Urinary bladder (tissue), 4 donors: ENCODE data around the gene RAB40B. TPM values are rescaled to one million over a fixed set of nuclear protein-coding genes. Genes with fewer than 3 reads are reported as not detected.
A peak's percentile ranks its signal among the peaks of the same experiment; 100 is the strongest.

Experiments used
- DNase-seq: peaks from one replicate; pipeline ENCODE4 v3.0.0-alpha.2; 2015; ENCODE audit errors: extremely low spot score
- H3K27ac ChIP-seq: one replicate; pipeline ENCODE4 v1.5.1; 2013; ENCODE audit warnings: low read depth, mild to moderate bottlenecking, moderate library complexity
- H3K36me3 ChIP-seq: one replicate; pipeline ENCODE4 v1.6.1; 2013; ENCODE audit warnings: mild to moderate bottlenecking, moderate library complexity; ENCODE audit not compliant: insufficient read depth
- H3K4me1 ChIP-seq: one replicate; pipeline ENCODE4 v1.6.1; 2013; ENCODE audit warnings: mild to moderate bottlenecking, moderate library complexity; ENCODE audit not compliant: insufficient read depth
- H3K4me3 ChIP-seq: one replicate; pipeline ENCODE4 v1.5.1; 2013; ENCODE audit warnings: low read depth, low read length
- WGBS: extraction: QIAGEN DNeasy Blood & Tissue Kit; methylation state at CpG from one replicate; pipeline ENCODE4 v1.1.7; 2013; 5-methylcytosine and 5-hydroxymethylcytosine counted together
- polyA plus RNA-seq: library from polyadenylated mRNA; stranded (reverse); fragments of 200-250 nt; gene quantifications from one replicate; pipeline ENCODE4 v1.2.3, GENCODE V29; 2013
- total RNA-seq: library from RNA; depleted of rRNA; stranded (reverse); fragments of >200 nt; gene quantifications from one replicate; pipeline ENCODE4 v1.2.3, GENCODE V29; 2014
- donor health status: healthy with polysubstance abuse.
- donor health status: healthy.

The RAB40B gene
- total and polyA plus RNA-seq, 2 donors, result 9.8 to 25.7 TPM

DNA sequence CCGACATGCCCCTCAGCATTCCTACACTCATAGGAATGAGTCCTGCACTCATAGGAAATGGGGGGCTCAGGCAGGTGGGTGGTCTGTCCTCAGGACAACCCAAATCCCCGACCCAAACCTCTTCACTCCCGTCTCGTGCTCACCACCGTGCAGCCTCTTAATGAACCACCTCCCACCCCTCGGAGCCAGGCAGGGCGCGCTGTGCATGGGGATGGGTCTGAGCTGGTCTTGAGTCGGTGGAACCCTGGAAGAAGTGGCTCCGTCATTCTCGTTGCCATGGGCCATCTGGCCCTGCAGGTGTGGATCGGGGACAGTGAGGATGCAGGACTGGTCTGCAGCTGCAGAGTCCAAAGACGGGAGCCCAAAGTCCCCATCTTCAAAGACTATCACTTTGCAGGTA lies 6.4 kb upstream of the RAB40B start:
- no peak for DNase-seq
- Histone ChIP-seq H3K4me1 (no peaks in the 10 kb centered on the region), H3K27ac (no peak overlapping the region), H3K36me3 (no peaks in the 10 kb centered on the region), H3K4me3 (no peak overlapping the region)
- 80% methylated on average over 13 of the region's 13 CpGs for WGBS

GRCh38 chr17:82703935-82704865 lies 5.7 kb upstream of the RAB40B start:
- Histone ChIP-seq H3K4me3 (no peak overlapping the region), H3K4me1 (no peaks in the 10 kb centered on the region), H3K36me3 (no peaks in the 10 kb centered on the region), H3K27ac (no peak overlapping the region)
- DNase-seq, result no peak
- 76% methylated on average over 38 of the region's 38 CpGs for WGBS

GRCh38 chr17:82703036-82703745 lies 4.7 kb upstream of the RAB40B start:
- DNase-seq, result no peak
- H3K36me3 ChIP-seq, result no peaks in the 10 kb centered on the region
- H3K4me3 ChIP-seq, result no peak overlapping the region
- 79% methylated on average over 26 of the region's 26 CpGs for WGBS
- H3K4me1 ChIP-seq, result no peaks in the 10 kb centered on the region
- H3K27ac ChIP-seq, result no peak overlapping the region

DNA sequence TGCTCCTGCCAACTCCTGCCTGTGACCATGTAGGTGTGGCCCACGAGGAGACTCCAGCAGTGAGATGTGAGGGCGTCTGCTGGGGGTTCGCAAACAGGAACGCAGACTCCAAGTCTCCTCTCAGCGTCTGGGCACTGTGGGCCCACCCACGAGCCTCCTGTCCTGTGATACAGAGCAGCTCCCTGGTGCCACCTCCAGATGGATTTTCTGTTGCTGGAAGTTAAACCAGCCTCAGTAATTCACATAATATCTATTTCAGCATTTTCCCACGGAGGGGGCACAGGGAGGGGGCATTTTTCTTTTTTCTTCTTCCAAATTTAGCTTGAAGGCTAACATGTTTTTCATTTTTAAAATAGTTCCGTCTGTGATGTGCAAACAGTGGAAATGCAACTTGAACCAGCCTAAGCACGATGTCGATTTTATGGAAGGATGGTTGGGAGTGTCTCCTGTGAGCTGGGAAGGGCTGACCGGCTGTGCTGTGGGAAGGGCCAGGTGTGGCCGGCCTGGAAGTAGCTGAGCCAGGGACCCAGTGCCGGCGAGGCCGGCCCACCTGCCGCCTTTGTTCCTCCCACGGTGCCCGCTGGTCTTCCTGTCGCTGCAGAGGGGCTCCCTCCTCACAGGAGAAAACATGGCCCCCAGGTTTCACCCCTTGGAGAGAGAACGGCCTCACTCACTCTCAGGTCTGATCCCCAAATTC lies 3.9 kb upstream of the RAB40B start:
- no peaks in the 10 kb centered on the region for H3K36me3 ChIP-seq
- H3K4me3 ChIP-seq, result no peak overlapping the region
- no peak overlapping the region for H3K27ac ChIP-seq
- WGBS, result 37% methylated on average over 20 of the region's 20 CpGs
- H3K4me1 ChIP-seq, result no peaks in the 10 kb centered on the region
- DNase-seq, result peak; percentile 32

DNA sequence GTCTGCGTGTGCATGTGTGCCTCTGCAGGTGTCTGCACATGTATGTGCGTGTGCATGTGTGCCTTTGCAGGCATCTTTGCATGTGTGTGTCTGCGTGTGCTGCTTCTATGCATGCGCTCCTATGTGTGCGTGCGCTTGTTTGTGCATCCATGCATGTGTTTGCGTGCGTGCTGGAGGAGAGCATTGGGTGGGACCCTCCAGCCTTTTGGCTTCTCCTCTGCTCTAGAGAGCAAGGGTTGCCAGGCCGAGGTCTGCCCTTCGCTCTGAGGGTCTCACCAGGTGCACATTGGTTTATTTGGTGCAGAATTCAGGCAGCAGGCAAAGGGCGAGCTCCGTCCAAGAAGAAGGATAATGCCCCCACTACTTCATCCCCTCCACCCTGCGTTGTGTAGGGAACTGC lies 1.1 kb upstream of the RAB40B start:
- 82% methylated on average over 13 of the region's 13 CpGs for WGBS
- Histone ChIP-seq H3K27ac (no peak overlapping the region), H3K36me3 (no peaks in the 10 kb centered on the region), H3K4me1 (no peaks in the 10 kb centered on the region), H3K4me3 (no peak overlapping the region)
- DNase-seq, result no peak

GRCh38 chr17:82698974-82699442 lies 510 bp upstream of the RAB40B start:
- H3K4me3 ChIP-seq, result peak overlapping the region; percentile 55
- no peak for DNase-seq
- no peaks in the 10 kb centered on the region for H3K36me3 ChIP-seq
- no peaks in the 10 kb centered on the region for H3K4me1 ChIP-seq
- WGBS, result 5% methylated on average over 45 of the region's 45 CpGs
- no peak overlapping the region for H3K27ac ChIP-seq

DNA sequence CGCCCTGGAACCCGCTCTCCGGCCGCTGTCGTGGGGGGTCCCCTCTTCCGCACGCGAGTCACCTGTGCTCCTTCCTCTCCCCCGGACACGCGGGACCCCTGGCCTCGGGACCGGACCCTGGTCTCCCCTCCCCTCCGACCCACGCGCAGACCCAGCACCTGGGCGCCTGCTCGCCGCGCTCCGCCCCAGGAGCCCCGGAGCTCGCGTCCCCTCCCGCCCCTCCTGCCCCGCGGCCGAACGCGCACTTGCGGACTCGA lies 762 bp downstream of the RAB40B start:
- under 1% methylated on average over 32 of the region's 32 CpGs for WGBS
- peak overlapping the region; percentile 89 for H3K4me3 ChIP-seq
- no peak overlapping the region for H3K27ac ChIP-seq
- no peaks in the 10 kb centered on the region for H3K4me1 ChIP-seq
- no peaks in the 10 kb centered on the region for H3K36me3 ChIP-seq
- no peak for DNase-seq

DNA sequence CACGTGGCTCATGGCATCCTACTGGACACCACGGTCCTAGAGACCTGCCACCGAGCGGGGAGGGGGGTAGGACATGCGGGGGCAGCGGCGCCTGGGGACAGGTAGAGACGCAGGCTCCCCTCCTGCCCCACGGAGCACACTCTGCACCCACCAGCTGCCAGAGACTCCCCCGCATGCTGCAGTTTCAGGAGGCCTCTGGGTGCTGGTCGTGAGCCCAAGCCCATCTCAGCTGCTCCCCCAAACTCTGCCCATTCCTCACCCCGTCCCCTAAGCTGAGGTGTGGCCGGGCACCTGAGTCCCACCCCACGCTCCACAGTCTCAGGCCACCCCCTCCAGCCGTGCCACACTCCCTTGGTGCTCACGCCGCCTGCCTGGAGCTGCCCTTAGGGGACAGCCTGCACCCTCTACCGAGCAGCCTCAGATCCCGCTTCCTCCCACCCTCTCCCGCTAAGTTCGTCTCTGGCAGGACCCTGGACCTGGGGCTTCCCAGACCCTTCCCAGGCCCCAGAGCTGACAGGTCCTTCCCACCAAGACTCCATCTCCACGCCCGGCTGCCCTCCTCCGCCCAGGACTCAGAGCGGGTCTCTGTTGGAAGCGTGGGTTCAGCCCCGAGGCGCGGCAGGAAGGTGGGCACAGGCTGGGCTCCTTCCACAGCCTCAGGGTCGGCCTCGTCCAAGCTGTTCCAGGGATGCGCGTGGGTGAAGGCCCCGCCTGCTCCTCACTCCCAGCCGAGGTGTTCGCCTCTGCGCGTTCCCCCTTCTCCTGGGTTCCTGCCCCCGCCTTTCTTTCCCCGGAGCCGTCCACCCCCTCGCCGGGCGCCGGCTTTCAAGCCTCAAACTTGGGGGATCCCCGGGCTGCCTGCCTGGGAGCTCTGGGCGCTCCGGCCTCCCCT lies 1.3 kb downstream of the RAB40B start:
- Histone ChIP-seq H3K4me1 (no peaks in the 10 kb centered on the region), H3K4me3 (peak overlapping the region; percentile 89), H3K36me3 (no peaks in the 10 kb centered on the region), H3K27ac (no peak overlapping the region)
- WGBS, result 29% methylated on average over 48 of the region's 48 CpGs
- no peak for DNase-seq

- no peaks in the 10 kb centered on the region for H3K36me3 ChIP-seq
- no peaks in the 10 kb centered on the region for H3K4me1 ChIP-seq
- no peak for DNase-seq
- H3K27ac ChIP-seq, result no peak overlapping the region
- WGBS, result 96% methylated on average over 16 of the region's 17 CpGs
- H3K4me3 ChIP-seq, result no peak overlapping the region
These were observed 2.2 kb downstream of the RAB40B start for GRCh38 chr17:82696259-82696658.

- H3K4me3 ChIP-seq, result no peak overlapping the region
- no peaks in the 10 kb centered on the region for H3K36me3 ChIP-seq
- H3K27ac ChIP-seq, result no peak overlapping the region
- WGBS, result 76% methylated on average over 2 of the region's 2 CpGs
- no peaks in the 10 kb centered on the region for H3K4me1 ChIP-seq
- no peak for DNase-seq
These were observed 3.9 kb downstream of the RAB40B start for GRCh38 chr17:82694647-82695046.

DNA sequence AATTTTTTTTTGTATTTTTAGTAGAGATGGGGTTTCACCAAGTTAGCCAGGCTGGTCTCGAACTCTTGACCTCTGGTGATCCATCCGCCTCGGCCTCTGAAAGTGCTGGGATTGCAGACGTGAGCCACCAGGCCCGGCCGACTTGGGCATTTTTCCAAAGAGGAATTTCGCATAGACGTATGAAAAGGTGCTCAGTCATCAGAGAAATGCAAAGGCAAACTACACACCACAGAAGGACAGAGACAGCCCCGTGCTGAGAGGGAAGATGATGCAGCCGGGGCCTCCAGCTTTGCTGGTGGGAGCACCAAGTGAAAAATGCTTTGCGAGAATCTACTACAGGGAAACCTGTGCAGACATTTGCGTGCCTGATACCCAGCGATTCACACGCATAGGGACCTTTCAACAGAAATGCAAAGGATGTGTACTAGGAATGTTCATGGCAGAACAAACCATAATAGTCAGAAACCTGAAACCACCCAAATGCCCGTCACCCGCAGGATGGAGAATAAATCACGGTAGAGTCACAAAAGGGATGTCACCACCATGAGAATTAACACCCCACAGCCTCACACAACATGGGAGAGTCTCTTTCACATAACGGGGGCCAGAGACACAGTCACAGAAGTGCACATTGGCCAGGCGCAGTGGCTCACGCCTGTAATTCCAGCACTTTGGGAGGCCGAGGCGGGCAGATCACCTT lies 5.2 kb downstream of the RAB40B start:
- no peaks in the 10 kb centered on the region for H3K36me3 ChIP-seq
- 94% methylated on average over 22 of the region's 22 CpGs for WGBS
- no peaks in the 10 kb centered on the region for H3K4me1 ChIP-seq
- no peak overlapping the region for H3K4me3 ChIP-seq
- DNase-seq, result no peak
- H3K27ac ChIP-seq, result no peak overlapping the region

DNA sequence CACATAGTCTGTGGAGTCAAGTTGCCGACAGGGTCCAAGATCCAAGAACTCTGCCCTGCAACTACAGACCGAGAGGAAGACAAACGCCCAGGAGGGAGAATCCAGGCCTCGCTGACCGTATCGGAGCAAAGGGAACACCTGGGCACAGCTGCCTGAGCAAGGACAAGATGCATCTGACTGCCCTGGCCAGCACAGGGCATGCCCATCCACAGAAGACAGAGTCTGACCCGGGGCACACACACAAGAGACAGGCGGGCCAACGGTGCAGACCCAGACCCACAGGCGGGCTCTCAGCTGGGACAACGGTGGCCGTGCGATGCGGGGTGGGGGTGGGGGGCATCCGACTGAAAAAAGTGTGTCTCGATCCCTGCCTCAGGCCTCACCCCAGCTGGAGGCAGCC lies 6.2 kb downstream of the RAB40B start:
- H3K27ac ChIP-seq, result no peak overlapping the region
- no peaks in the 10 kb centered on the region for H3K4me1 ChIP-seq
- DNase-seq, result no peak
- WGBS, result 82% methylated on average over 16 of the region's 16 CpGs
- no peaks in the 10 kb centered on the region for H3K36me3 ChIP-seq
- H3K4me3 ChIP-seq, result no peak overlapping the region
